PC-3 (cell line): ENCODE measurements around the gene RHOJ. TPM values are rescaled to one million over a fixed set of nuclear protein-coding genes. Genes with fewer than 3 reads are reported as not detected.

Experiments
- ATAC-seq: fragments of 200-7000 bp; cut with Tn5 transposase; 2 replicates; pipeline ENCODE4 v1.9.1; 2020; ENCODE audit warnings: mild to moderate bottlenecking, moderate library complexity
- BruUV-seq: library from RNA; stranded (reverse); fragments of 400-500 nt; replicated peaks from 2 replicates; lab custom pipeline; 2021; lab: Mats Ljungman, UMichigan
- CTCF ChIA-PET: fragments of 300-600 bp; sonication (Branson Sonifier 250); formaldehyde crosslinking; loops from one replicate; lab custom pipeline; 2022; ENCODE audit warnings: antibody characterized with exemption; lab: Charles Lee
- POLR2A ChIA-PET: fragments of 300-600 bp; sonication (Branson Sonifier 250); formaldehyde crosslinking; loops from one replicate; lab custom pipeline; 2022; ENCODE audit warnings: antibody characterized with exemption; ENCODE audit not compliant: unreplicated experiment; lab: Charles Lee
- DNase-seq: peaks from one replicate; pipeline ENCODE4 v3.0.0-alpha.2; 2015
- H2AFZ ChIP-seq: fragments of 300-600 bp; sonication (generic); 2 replicates; pipeline ENCODE4 v1.6.0; 2016; ENCODE audit warnings: antibody characterized with exemption, low read length
- H3F3A ChIP-seq: fragments of 300-600 bp; sonication (generic); one replicate; pipeline ENCODE4 v1.6.0; 2017; ENCODE audit warnings: antibody characterized with exemption, low read length, control low read depth, mild to moderate bottlenecking; ENCODE audit not compliant: unreplicated experiment
- H3K27ac ChIP-seq: fragments of 300-600 bp; sonication (generic); 2 replicates; pipeline ENCODE4 v1.5.1; 2016; ENCODE audit warnings: mild to moderate bottlenecking, low read length
- H3K27me3 ChIP-seq: fragments of 300-600 bp; sonication (generic); 2 replicates; pipeline ENCODE4 v1.6.1; 2016; ENCODE audit warnings: low read length, mixed read lengths
- H3K36me3 ChIP-seq: fragments of 300-600 bp; sonication (generic); 2 replicates; pipeline ENCODE4 v1.6.1; 2016; ENCODE audit warnings: low read depth, mixed run types, low read length, mixed read lengths
- H3K4me1 ChIP-seq: fragments of 300-600 bp; sonication (generic); 2 replicates; pipeline ENCODE4 v1.5.1; 2016; ENCODE audit warnings: low read length; ENCODE audit not compliant: insufficient read depth
- H3K4me2 ChIP-seq: fragments of 300-600 bp; sonication (generic); 2 replicates; pipeline ENCODE4 v1.6.0; 2016; ENCODE audit warnings: low read length
- H3K4me3 ChIP-seq: fragments of 300-600 bp; sonication (generic); 2 replicates; pipeline ENCODE4 v1.5.1; 2016; ENCODE audit warnings: mild to moderate bottlenecking, low read length, mixed read lengths
- H3K79me2 ChIP-seq: fragments of 300-600 bp; sonication (generic); 2 replicates; pipeline ENCODE4 v1.6.1; 2017; ENCODE audit warnings: low read length, mixed read lengths
- H3K9ac ChIP-seq: fragments of 300-600 bp; sonication (generic); 2 replicates; pipeline ENCODE4 v1.6.0; 2016; ENCODE audit warnings: mild to moderate bottlenecking, low read length
- H3K9me2 ChIP-seq: fragments of 300-600 bp; sonication (generic); replicated peaks from 2 replicates; pipeline ENCODE4 v1.6.1; 2016; ENCODE audit warnings: mixed run types, low read length, mixed read lengths
- H3K9me3 ChIP-seq: fragments of 300-600 bp; sonication (generic); 2 replicates; pipeline ENCODE4 v1.6.1; 2016; ENCODE audit warnings: low read length, mixed read lengths
- H4K20me1 ChIP-seq: fragments of 300-600 bp; sonication (generic); 2 replicates; pipeline ENCODE4 v1.6.1; 2016; ENCODE audit warnings: low read length, mixed read lengths
- CTCF ChIP-seq: fragments of 300-600 bp; sonication (generic); conservative IDR thresholded peaks from 2 replicates; pipeline ENCODE4 v1.5.1; 2017; ENCODE audit warnings: antibody characterized with exemption, low read depth, mild to moderate bottlenecking, low read length
- EZH2 ChIP-seq: fragments of 300-600 bp; sonication (generic); IDR thresholded peaks from one replicate; pipeline ENCODE4 v1.6.1; 2017; ENCODE audit warnings: antibody characterized with exemption, mild to moderate bottlenecking, low read length; ENCODE audit not compliant: unreplicated experiment
- EZH2phosphoT487 ChIP-seq: fragments of 300-600 bp; sonication (generic); IDR thresholded peaks from 2 replicates; pipeline ENCODE4 v1.6.1; 2018; ENCODE audit warnings: mild to moderate bottlenecking, antibody characterized with exemption, low read length, borderline replicate concordance
- intact Hi-C: fragments of 100-400 bp; cut with micrococcal nuclease; formaldehyde crosslinking; loops from 2 replicates; pipeline ENCODE4 v1.9.0; 2023
- total RNA-seq: library from RNA; depleted of rRNA; stranded (reverse); fragments of >200 nt; gene quantifications from 2 replicates; pipeline ENCODE4 v1.2.3, GENCODE V29; 2014

RHOJ gene
- total RNA-seq, 1 experiment from 2014 or later: not detected

GRCh38 chr14:63297372-63298063, 93.3 kb downstream of the RHOJ start:
- H3K9ac ChIP-seq: no peak overlapping the region
- no peak overlapping the region for H2AFZ ChIP-seq
- no peak for DNase-seq
- no peaks in the 10 kb centered on the region for H3F3A ChIP-seq
- H4K20me1 ChIP-seq: no peaks in the 10 kb centered on the region
- H3K79me2 ChIP-seq: no peaks in the 10 kb centered on the region
- ATAC-seq: no peak
- H3K36me3 ChIP-seq: no peaks in the 10 kb centered on the region
- peaks cover 85% of the 10 kb centered on the region for H3K27me3 ChIP-seq
- CTCF ChIA-PET: no interaction called here
- H3K4me1 ChIP-seq: no peaks in the 10 kb centered on the region
- no peak overlapping the region for H3K4me3 ChIP-seq
- no peaks in the 10 kb centered on the region for H3K9me2 ChIP-seq
- TF ChIP-seq CTCF: no peak
- no peak for TF ChIP-seq EZH2phosphoT487
- TF ChIP-seq EZH2: no peak
- intact Hi-C loops: no loop called here
- POLR2A ChIA-PET: interaction anchor here (0.5 kb wide), 1 partner anchor 201 kb away, joined by 3 read pairs; no protein-coding TSS in a partner anchor
- no peak overlapping the region for H3K27ac ChIP-seq
- no peaks in the 10 kb centered on the region for H3K9me3 ChIP-seq
- H3K4me2 ChIP-seq: no peak overlapping the region
- no TSS peak for BruUV-seq

GRCh38 chr14:63299351-63300110, 95.3 kb downstream of the RHOJ start:
- H4K20me1 ChIP-seq: no peaks in the 10 kb centered on the region
- H3K4me3 ChIP-seq: no peak overlapping the region
- H3K9ac ChIP-seq: no peak overlapping the region
- H2AFZ ChIP-seq: no peak overlapping the region
- H3K4me1 ChIP-seq: no peaks in the 10 kb centered on the region
- ChIA-PET CTCF (no interaction called here), POLR2A (no interaction called here)
- no peaks in the 10 kb centered on the region for H3K9me3 ChIP-seq
- ATAC-seq: no peak
- no peak for DNase-seq
- peaks cover 76% of the 10 kb centered on the region for H3K27me3 ChIP-seq
- H3K36me3 ChIP-seq: no peaks in the 10 kb centered on the region
- intact Hi-C loops: no loop called here
- no peaks in the 10 kb centered on the region for H3K9me2 ChIP-seq
- H3F3A ChIP-seq: no peaks in the 10 kb centered on the region
- H3K4me2 ChIP-seq: no peak overlapping the region
- no peaks in the 10 kb centered on the region for H3K79me2 ChIP-seq
- H3K27ac ChIP-seq: no peak overlapping the region
- BruUV-seq: no TSS peak
- no peak for TF ChIP-seq EZH2phosphoT487
- no peak for TF ChIP-seq EZH2
- no peak for TF ChIP-seq CTCF

- Histone ChIP-seq H3K27ac (no peak overlapping the region), H3K9ac (no peak overlapping the region), H3K79me2 (no peaks in the 10 kb centered on the region), H3K4me2 (no peak overlapping the region), H3K9me3 (no peaks in the 10 kb centered on the region), H3K4me1 (no peaks in the 10 kb centered on the region), H3K27me3 (peaks cover 74% of the 10 kb centered on the region), H3K4me3 (no peak overlapping the region), H3K9me2 (no peaks in the 10 kb centered on the region), H4K20me1 (no peaks in the 10 kb centered on the region), H3K36me3 (no peaks in the 10 kb centered on the region), H3F3A (no peaks in the 10 kb centered on the region), H2AFZ (no peak overlapping the region)
- no peak for TF ChIP-seq EZH2
- TF ChIP-seq CTCF: no peak
- TF ChIP-seq EZH2phosphoT487: no peak
- no peak for ATAC-seq
- no peak for DNase-seq
- CTCF ChIA-PET: no interaction called here
- intact Hi-C loops: no loop called here
- POLR2A ChIA-PET: no interaction called here
- BruUV-seq: no TSS peak
These were observed 96.6 kb downstream of the RHOJ start for GRCh38 chr14:63300854-63301253.
